Measurements from ENCODE around the gene ENTPD5. TPM values are rescaled to one million over a fixed set of nuclear protein-coding genes. Genes with fewer than 3 reads are reported as not detected.

ENTPD5 gene
- total RNA-seq, 1 experiment from 2014 or later = 6.8 TPM

DNA sequence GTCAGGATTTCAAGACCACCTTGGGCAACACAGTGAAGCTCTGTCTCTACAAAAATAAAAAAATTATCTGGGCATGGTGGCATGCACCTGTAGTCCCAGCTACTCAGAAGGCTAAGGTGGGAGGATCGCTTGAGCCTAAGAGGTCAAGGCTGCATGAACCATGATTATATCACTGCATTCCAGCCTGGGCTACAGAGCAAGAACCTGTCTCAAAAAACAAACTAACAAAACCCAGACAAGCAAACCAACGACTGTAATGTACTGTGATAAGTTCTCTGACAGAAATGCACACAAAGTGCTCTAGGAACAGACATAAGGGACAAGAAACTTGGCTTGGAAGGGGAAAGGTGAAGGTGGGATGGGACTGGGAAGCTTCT, 22.4 kb downstream of the ENTPD5 start:
- no peak overlapping the region for H3T11ph ChIP-seq (ENCODE audit: low read length)
- H3K36me3 Mint-ChIP-seq (ENCODE audit: insufficient read depth in 1 of 3, low read depth in 3 of 3) = no peaks in the 10 kb centered on the region; a peak in 2 of 7 replicates
- H3K79me1 ChIP-seq (ENCODE audit: insufficient read depth, low read depth, low read length, poor library complexity, severe bottlenecking) = no peaks in the 10 kb centered on the region
- H2BK5ac ChIP-seq (ENCODE audit: insufficient read length, low read length) = no peak overlapping the region
- no peak overlapping the region; a peak in 1 of 5 replicates for H3K4me3 Mint-ChIP-seq
- H4K91ac ChIP-seq (ENCODE audit: insufficient read length, low read depth, low read length) = no peak overlapping the region
- H3K4me1 Mint-ChIP-seq = no peaks in the 10 kb centered on the region
- no peaks in the 10 kb centered on the region for H4K20me1 ChIP-seq (ENCODE audit: control insufficient read depth, insufficient read depth, insufficient read length)
- H3K9me3 Mint-ChIP-seq = no peaks in the 10 kb centered on the region
- H3K27me3 ChIP-seq (ENCODE audit: insufficient read depth, low read length) = no peaks in the 10 kb centered on the region
- no peak overlapping the region for H2BK15ac ChIP-seq (ENCODE audit: low read depth, low read length)
- H3K23ac ChIP-seq (ENCODE audit: insufficient read length, low read depth, low read length) = no peak overlapping the region
- H2AFZ ChIP-seq (ENCODE audit: low read length) = no peak overlapping the region
- no peak overlapping the region for H3K56ac ChIP-seq (ENCODE audit: insufficient read length, low read depth, low read length)
- no peak overlapping the region for H2BK20ac ChIP-seq (ENCODE audit: low read depth, low read length, poor library complexity, severe bottlenecking)
- H4K5ac ChIP-seq (ENCODE audit: insufficient read length, low read depth, low read length) = no peak overlapping the region
- no peak overlapping the region for H4K8ac ChIP-seq (replicated peaks; ENCODE audit: insufficient read length, low read depth, low read length)
- no peak overlapping the region for H2AK5ac ChIP-seq (ENCODE audit: insufficient read length, low read length)
- H2BK12ac ChIP-seq (ENCODE audit: insufficient read length, low read depth, low read length) = no peak overlapping the region
- H3K14ac ChIP-seq (ENCODE audit: insufficient read depth, low read length) = no peak overlapping the region
- H3K4me2 ChIP-seq (ENCODE audit: insufficient read depth, insufficient read length, low read length) = no peak overlapping the region
- no peak overlapping the region for H3K27ac ChIP-seq (ENCODE audit: insufficient read length, low read depth, low read length)
- WGBS (ENCODE audit: extremely low coverage, insufficient read length, low lambda C conversion rate) = no CpG with 5 or more reads among the region's 2 CpGs
- H3K79me2 ChIP-seq (ENCODE audit: insufficient read depth, low read length) = no peaks in the 10 kb centered on the region
- DNase-seq = no peak
- no peak overlapping the region for H2BK120ac ChIP-seq (ENCODE audit: low read depth, low read length, poor library complexity, severe bottlenecking)
- no peak overlapping the region for H3K9ac ChIP-seq (ENCODE audit: extremely low read depth, insufficient read length, low read length)
- H3K4ac ChIP-seq (ENCODE audit: low read depth, low read length) = no peak overlapping the region
- H3K27me3 Mint-ChIP-seq (ENCODE audit: low read depth) = no peaks in the 10 kb centered on the region
- TF ChIP-seq, protein P1, sequence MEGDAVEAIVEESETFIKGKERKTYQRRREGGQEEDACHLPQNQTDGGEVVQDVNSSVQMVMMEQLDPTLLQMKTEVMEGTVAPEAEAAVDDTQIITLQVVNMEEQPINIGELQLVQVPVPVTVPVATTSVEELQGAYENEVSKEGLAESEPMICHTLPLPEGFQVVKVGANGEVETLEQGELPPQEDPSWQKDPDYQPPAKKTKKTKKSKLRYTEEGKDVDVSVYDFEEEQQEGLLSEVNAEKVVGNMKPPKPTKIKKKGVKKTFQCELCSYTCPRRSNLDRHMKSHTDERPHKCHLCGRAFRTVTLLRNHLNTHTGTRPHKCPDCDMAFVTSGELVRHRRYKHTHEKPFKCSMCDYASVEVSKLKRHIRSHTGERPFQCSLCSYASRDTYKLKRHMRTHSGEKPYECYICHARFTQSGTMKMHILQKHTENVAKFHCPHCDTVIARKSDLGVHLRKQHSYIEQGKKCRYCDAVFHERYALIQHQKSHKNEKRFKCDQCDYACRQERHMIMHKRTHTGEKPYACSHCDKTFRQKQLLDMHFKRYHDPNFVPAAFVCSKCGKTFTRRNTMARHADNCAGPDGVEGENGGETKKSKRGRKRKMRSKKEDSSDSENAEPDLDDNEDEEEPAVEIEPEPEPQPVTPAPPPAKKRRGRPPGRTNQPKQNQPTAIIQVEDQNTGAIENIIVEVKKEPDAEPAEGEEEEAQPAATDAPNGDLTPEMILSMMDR (conservative IDR thresholded peaks at IDR 0.05) = no peak
- H3K23me2 ChIP-seq (ENCODE audit: insufficient read length, low read depth, low read length, poor library complexity, severe bottlenecking) = no peaks in the 10 kb centered on the region
- H3K18ac ChIP-seq (ENCODE audit: insufficient read length, low read depth, low read length) = no peak overlapping the region
- no peaks in the 10 kb centered on the region for H3K9me3 ChIP-seq (ENCODE audit: control insufficient read depth, low read depth, low read length)
- peak overlapping the region in 1 of 3 experiments; percentile 1; a peak in 1 of 7 replicates for H3K27ac Mint-ChIP-seq
- no peaks in the 10 kb centered on the region for H3K4me1 ChIP-seq (ENCODE audit: insufficient read depth, low read length)
